ENCODE data around the gene ZNF544.
"Not testable (repeated sequence)": the region's sequence is repeated elsewhere in the genome, so short reads cannot be mapped to it uniquely, and the experiment has no call there.

The ZNF544 gene

GRCh38 chr19:58248886-58249285 lies 20.2 kb downstream of the ZNF544 start:
- DNase-seq, result no peak
- intact Hi-C loops (cut with DNase I), result no loop called here

GRCh38 chr19:58252102-58252685 lies 23.5 kb downstream of the ZNF544 start:
- intact Hi-C loops (cut with DNase I), result no loop called here
- no peak for DNase-seq

GRCh38 chr19:58258259-58258658 lies 29.5 kb downstream of the ZNF544 start:
- DNase-seq, result peak in 1 of 10 donors; percentile 24
- intact Hi-C loops (cut with DNase I), result not testable (repeated sequence)

GRCh38 chr19:58261600-58261967 lies 32.9 kb downstream of the ZNF544 start:
- intact Hi-C loops (cut with DNase I), result no loop called here
- no peak for DNase-seq

- intact Hi-C loops (cut with DNase I), result no loop called here
- peak in 1 of 10 donors; percentile 15 for DNase-seq
Observed at GRCh38 chr19:58261968-58262921, 33.5 kb downstream of the ZNF544 start.

- intact Hi-C loops (cut with DNase I), result no loop called here
- DNase-seq, result no peak
Observed at GRCh38 chr19:58262922-58263296, 34.2 kb downstream of the ZNF544 start.

GRCh38 chr19:58265100-58265499 lies 36.4 kb downstream of the ZNF544 start:
- intact Hi-C loops (cut with DNase I), result no loop called here
- no peak for DNase-seq

- intact Hi-C loops (cut with DNase I), result no loop called here
- no peak for DNase-seq
Observed at GRCh38 chr19:58268344-58268743, 39.6 kb downstream of the ZNF544 start.

- intact Hi-C loops (cut with DNase I), result loop anchor here (5.0 kb wide), 1 partner anchor 92 kb away; the partner anchor contains the start of gene ZNF274
- DNase-seq, result peak in 2 of 10 donors; percentile 10 to 16
Observed at GRCh38 chr19:58274771-58275201, 46.1 kb downstream of the ZNF544 start.

GRCh38 chr19:58275564-58275963 lies 46.9 kb downstream of the ZNF544 start:
- intact Hi-C loops (cut with DNase I), result loop anchor here (5.0 kb wide), 1 partner anchor 93 kb away; the partner anchor contains the start of gene ZNF274
- no peak for DNase-seq

GRCh38 chr19:58277197-58277596 lies 48.5 kb downstream of the ZNF544 start:
- intact Hi-C loops (cut with DNase I), result loop anchor here (5.0 kb wide), 1 partner anchor 95 kb away; the partner anchor contains the start of gene ZNF274
- peak in 1 of 10 donors; percentile 12 for DNase-seq

- intact Hi-C loops (cut with DNase I), result loop anchor here (2.0 to 5.0 kb wide), 3 partner anchors 27 to 96 kb away; partner anchors contain the start of genes ERVK3-1, ZNF274 and ZSCAN22
- no peak for DNase-seq
Observed at GRCh38 chr19:58277748-58278540, 49.2 kb downstream of the ZNF544 start.

GRCh38 chr19:58278541-58279041 lies 49.9 kb downstream of the ZNF544 start, which contains the start of gene ZNF8:
Gene ZNF8 (plus strand): TSS chr19:58278955. CDS start chr19:58279082, 127 bp downstream.
- DNase-seq, result peak; percentile 95 to 99 (median 96)
- intact Hi-C loops (cut with DNase I), result loop anchor here (2.0 to 5.0 kb wide), 3 partner anchors 26 to 96 kb away; partner anchors contain the start of genes ERVK3-1, ZNF274 and ZSCAN22

- intact Hi-C loops (cut with DNase I), result loop anchor here (2.0 to 5.0 kb wide), 3 partner anchors 26 to 97 kb away; partner anchors contain the start of genes ERVK3-1, ZNF274 and ZSCAN22
- peak; percentile 44 to 93 (median 65) for DNase-seq
Observed at GRCh38 chr19:58279042-58279924, 50.6 kb downstream of the ZNF544 start.

- DNase-seq, result no peak
- intact Hi-C loops (cut with DNase I), result loop anchor here (2.0 to 5.0 kb wide), 3 partner anchors 25 to 98 kb away; partner anchors contain the start of genes ERVK3-1, ZNF274 and ZSCAN22
Observed at GRCh38 chr19:58279925-58280316, 51.2 kb downstream of the ZNF544 start.

- DNase-seq, result no peak
- intact Hi-C loops (cut with DNase I), result no loop called here
Observed at GRCh38 chr19:58284199-58284598, 55.5 kb downstream of the ZNF544 start.

- peak in 1 of 10 donors; percentile 3 for DNase-seq
- intact Hi-C loops (cut with DNase I), result no loop called here
Observed at GRCh38 chr19:58291943-58292342, 63.2 kb downstream of the ZNF544 start.

GRCh38 chr19:58294743-58295374 lies 66.1 kb downstream of the ZNF544 start:
- intact Hi-C loops (cut with DNase I), result no loop called here
- DNase-seq, result peak in 1 of 10 donors; percentile 50

All from posterior cingulate gyrus (tissue), 11 donors.